Non-pigmented ciliary epithelial cell (primary cell): ENCODE data around the gene RPL18.

Experiments
- DNase-seq: peaks from one replicate; pipeline ENCODE4 v3.0.0-alpha.2; 2010; ENCODE audit warnings: low read depth

The RPL18 gene

GRCh38 chr19:48630296-48631063 lies 11.5 kb upstream of the RPL18 start:
- no peak for DNase-seq

- DNase-seq = no peak
Measured at GRCh38 chr19:48629599-48630295, 10.8 kb upstream of the RPL18 start.

DNA sequence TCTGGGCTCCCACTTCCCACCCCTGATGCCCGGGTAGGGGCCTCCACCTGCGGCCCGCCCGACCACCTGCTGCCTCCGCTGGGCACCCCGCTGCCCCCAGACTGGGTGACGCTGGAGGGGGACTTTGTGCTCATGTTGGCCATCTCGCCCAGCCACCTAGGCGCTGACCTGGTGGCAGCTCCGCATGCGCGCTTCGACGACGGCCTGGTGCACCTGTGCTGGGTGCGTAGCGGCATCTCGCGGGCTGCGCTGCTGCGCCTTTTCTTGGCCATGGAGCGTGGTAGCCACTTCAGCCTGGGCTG lies 10.3 kb upstream of the RPL18 start:
- DNase-seq = no peak

DNA sequence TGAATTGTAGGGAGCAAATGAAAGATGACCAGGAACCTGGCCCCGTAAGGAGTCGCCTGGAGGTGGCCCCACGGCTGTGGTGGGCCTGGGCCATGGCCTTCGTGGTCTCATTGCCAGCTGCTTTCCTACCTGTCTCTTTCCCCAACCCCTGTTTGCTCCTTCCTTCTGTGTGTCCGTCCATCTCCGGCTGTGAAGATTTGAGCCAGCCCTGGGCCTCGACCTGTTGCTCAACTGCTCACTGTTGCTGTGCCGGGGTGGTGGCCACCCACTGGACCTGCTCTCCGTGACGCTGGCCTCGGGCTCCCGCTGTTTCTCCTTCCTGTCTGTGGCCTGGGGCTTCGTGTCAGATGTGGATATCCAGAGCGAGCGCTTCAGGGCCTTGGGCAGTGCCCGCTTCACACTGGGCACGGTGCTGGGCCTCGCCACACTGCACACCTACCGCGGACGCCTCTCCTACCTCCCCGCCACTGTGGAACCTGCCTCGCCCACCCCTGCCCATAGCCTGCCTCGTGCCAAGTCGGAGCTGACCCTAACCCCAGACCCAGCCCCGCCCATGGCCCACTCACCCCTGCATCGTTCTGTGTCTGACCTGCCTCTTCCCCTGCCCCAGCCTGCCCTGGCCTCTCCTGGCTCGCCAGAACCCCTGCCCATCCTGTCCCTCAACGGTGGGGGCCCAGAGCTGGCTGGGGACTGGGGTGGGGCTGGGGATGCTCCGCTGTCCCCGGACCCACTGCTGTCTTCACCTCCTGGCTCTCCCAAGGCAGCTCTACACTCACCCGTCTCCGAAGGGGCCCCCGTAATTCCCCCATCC lies 9.7 kb upstream of the RPL18 start:
- no peak for DNase-seq

GRCh38 chr19:48627865-48628314 lies 8.9 kb upstream of the RPL18 start:
- no peak for DNase-seq

DNA sequence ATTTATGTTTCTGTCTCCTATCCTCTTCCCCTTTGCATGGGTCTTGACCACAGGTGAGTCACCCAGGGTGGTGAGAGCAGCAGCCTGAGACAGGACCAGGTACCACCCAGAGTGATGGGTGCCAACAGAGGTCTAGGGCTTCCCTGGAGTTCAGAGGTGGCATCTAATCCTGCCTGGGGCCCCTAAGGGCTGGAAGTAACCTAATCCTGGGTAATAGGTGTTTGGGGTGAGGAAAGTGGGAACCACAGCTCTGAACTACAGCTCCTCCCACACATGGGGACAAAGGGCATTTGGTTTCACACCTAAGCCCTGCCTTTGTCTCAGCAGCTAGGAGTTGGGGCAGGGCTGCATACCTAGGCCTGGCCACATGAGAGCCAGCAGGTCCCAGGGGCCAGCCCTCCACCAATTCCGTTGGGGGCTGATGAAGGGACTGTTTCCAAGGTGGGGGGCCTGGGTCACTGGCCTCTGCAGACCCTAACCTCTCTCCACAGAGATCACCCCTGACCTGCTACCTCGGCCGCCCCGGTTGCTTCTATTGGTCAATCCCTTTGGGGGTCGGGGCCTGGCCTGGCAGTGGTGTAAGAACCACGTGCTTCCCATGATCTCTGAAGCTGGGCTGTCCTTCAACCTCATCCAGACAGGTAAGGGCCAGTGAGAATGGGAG lies 8.4 kb upstream of the RPL18 start:
- DNase-seq = no peak

DNA sequence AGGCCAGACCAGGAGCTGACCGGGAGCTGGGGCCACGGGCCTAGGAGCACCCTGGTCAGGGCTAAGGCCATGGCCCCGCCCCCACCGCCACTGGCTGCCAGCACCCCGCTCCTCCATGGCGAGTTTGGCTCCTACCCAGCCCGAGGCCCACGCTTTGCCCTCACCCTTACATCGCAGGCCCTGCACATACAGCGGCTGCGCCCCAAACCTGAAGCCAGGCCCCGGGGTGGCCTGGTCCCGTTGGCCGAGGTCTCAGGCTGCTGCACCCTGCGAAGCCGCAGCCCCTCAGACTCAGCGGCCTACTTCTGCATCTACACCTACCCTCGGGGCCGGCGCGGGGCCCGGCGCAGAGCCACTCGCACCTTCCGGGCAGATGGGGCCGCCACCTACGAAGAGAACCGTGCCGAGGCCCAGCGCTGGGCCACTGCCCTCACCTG lies 6.9 kb upstream of the RPL18 start:
- no peak for DNase-seq

DNA sequence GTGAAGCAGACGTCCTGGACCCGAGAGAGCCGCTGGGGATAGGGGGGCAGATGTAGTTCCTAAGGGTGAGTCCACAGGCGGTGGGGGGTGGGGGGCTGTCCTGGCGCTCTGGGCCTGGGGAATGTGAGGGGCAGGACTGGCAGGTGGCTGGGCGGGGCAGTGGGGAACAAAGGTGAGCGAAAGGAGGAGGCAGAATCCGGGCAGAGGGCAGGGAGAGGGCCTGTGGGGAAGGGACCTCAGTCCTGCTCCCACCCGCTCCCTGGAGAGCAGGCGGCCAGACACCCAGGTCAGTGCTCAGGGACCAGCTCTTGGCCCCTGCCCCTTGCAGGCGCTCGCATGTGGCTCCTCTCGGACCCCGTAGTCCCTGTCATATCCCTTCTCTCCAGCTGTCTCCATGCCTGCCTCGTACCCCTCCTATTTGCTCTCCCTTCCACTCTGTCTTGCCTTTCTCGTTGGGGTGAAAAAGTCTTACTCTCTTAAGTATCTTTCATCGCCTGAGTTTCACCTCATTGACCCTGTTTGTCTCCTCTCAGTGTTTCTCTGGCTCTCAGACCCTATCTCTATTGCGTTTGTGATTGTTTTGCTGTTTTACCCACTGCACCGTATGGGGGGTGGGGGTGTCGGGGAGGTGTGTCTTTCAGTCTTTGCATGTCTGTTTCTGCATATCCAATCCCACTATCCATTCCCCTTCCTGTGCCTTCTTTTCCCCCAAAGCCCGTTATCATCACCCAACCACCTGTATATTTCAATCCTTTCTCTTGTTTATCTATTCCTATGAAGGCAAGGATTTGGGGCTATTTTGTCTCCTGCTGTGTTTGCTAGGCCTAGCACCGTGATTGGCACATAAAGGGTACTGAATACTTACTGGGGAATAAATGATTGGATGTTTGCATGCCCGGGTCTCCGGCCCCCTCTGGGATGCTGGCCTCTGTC lies 6.1 kb upstream of the RPL18 start:
- no peak for DNase-seq

- peak; percentile 76 for DNase-seq
Measured at GRCh38 chr19:48624067-48624594, 5.2 kb upstream of the RPL18 start.

GRCh38 chr19:48623556-48624066 lies 4.6 kb upstream of the RPL18 start:
- DNase-seq = no peak

- DNase-seq = no peak
Measured at GRCh38 chr19:48619692-48620585, 961 bp upstream of the RPL18 start.

GRCh38 chr19:48618278-48618915 lies 581 bp downstream of the RPL18 start:
- DNase-seq = no peak

DNA sequence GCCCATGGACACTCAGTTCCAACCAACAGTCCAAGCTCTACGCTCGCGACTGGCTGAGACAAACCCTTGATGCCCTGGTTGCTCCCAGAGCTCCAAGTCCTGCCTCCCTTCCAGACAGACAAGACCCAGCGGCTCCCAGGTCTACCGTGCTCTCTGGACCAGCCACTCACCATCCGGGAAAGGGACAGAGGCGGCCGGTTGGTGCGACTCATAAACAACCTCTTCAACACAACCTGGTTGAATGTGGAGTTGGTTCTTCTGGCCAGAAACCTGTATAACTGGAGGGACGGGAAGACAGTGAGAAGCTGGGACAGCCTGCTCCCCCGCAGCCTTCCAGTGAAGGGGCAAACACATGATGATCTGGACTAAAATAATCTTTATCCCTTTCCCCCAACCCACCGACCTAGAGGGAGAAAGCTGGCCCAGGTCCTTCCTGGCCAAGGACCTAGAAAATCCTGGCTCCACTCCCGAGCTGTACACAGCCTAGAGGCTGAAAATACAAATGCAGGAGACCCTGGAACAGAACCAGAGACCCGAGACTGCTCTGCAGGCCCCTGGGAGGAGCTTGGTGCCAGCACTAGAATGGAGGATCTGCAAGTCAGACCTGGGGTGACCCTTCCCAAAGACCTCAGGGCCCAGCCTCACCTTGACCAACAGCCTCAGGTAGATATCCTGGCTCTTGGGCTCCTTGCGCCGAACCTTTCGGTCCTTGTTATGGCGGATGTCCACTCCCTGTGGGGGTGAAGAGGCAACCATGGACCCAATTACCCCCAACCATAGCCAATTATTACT lies 1.6 kb downstream of the RPL18 start:
- no peak for DNase-seq

DNA sequence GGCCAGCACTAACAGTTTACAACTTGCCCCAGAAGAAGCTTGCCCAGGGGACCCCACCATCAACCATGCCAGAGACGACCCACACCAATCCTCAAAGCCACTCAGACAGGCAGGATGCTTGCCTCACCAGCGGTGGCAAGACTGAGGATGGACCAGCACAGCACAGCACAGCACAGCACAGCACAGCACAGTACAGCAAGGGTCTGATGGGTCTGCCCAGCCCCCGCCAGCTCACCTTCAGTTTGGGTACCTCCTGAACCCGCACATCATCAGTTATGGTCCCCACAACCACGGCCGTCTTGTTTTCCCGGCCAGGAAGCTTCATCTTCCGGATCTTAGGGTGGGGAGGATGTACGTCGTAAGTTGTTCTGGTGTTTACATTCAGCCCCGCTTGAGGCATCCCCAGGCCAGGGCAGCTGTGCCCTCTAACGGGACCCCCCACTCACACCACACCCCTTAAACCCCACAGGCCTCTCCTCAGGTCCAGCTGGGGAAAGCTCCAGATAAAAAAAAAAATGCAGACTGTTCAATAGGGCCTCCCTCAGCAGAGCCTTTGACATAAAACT lies 2.4 kb downstream of the RPL18 start:
- DNase-seq = no peak

GRCh38 chr19:48616041-48616436 lies 2.9 kb downstream of the RPL18 start:
- no peak for DNase-seq

DNA sequence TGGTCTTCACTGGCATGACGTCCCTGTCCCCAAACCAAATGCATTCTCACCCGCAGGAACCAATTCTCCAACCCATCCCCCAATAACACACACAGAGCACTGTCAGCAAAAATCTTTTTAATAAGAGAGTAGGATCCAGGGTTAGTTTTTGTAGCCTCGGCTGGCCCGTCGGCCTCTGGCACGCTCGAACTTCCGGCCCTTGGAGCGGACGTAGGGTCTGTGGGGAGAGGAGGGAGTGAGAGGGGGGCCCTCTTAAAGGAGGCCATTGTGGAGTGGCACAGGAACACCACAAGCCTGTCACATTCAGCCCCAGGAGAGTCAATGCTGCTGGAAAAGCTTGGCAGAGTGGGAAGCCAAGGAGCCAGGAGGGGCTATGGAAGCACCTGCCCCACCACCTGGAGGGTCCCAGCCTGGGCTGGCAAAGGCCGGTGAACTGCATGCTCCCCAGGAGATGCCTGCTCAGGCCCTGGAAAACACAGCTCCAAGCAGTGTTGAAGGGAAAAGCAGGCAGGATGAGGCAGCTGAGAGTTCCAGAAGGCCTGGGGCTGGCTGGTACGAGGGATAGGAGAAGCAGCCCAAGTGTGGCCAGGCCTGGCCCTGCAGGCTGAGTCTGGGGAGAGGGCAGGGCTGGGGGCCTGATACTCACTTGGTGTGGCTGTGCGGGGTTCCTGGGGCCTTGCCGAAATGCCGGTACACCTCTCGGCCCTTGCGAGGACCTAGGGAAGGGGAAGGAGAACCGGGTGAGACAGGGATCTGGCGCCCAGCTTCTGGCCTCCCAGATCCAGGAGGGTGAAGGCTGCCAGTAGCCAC lies 3.5 kb downstream of the RPL18 start:
- DNase-seq = no peak
